Right lobe of liver (tissue), 4 donors: ENCODE measurements around the gene UNC5CL.

Source experiments
- POLR2A ChIP-seq: fragments of 450-650 bp; IDR thresholded peaks from one replicate; pipeline ENCODE4 v1.6.1; 2017; ENCODE audit warnings: antibody characterized with exemption, mild to moderate bottlenecking
- TF ChIP-seq, protein P1 (sequence below), 4 donors: fragments of 200-600 bp in 3 of 4; fragments of 450-650 bp in 1 of 4; IDR thresholded peaks; one replicate each; pipeline versions ENCODE4 v1.5.1 to v1.8.0; 2016 to 2022; ENCODE audit warnings: antibody characterized with exemption in 4 of 4, mild to moderate bottlenecking in 2 of 4
- donor health status: DM: no; HTN: no; CAD: no.
- donor health status: DM: no; HTN: no; CAD: no.
- donor health status: DM: no; HTN: yes; CAD: no.

DNA sequence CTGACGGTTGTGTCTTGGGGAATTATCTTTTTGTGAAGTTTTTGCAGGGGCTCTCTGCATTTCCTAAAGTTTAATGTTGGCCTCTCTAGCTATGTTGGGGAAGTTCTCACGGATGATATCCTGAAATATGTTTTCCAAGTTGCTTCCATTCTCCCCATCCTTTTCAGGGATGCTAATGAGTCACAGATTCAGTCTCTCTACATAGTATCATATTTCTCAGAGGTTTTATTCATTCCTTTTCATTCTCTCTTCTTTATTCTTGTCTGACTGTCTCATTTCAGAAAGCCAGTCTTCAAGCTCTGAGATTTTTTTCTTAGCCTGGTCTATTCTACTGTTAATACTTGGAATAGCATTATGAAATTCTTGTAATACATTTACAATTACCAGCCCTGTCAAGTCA lies 61.3 kb downstream of the UNC5CL start:
- TF ChIP-seq, protein P1, sequence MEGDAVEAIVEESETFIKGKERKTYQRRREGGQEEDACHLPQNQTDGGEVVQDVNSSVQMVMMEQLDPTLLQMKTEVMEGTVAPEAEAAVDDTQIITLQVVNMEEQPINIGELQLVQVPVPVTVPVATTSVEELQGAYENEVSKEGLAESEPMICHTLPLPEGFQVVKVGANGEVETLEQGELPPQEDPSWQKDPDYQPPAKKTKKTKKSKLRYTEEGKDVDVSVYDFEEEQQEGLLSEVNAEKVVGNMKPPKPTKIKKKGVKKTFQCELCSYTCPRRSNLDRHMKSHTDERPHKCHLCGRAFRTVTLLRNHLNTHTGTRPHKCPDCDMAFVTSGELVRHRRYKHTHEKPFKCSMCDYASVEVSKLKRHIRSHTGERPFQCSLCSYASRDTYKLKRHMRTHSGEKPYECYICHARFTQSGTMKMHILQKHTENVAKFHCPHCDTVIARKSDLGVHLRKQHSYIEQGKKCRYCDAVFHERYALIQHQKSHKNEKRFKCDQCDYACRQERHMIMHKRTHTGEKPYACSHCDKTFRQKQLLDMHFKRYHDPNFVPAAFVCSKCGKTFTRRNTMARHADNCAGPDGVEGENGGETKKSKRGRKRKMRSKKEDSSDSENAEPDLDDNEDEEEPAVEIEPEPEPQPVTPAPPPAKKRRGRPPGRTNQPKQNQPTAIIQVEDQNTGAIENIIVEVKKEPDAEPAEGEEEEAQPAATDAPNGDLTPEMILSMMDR (IDR thresholded peaks at IDR 0.05) = no peak
- no peak for TF ChIP-seq POLR2A
